A673 (cell line): Measurements from ENCODE around the gene TGDS. TPM values are rescaled to one million over a fixed set of nuclear protein-coding genes. Genes with fewer than 3 reads are reported as not detected.

Experiments
- BruUV-seq: library from RNA; stranded (reverse); fragments of 400-500 nt; replicated peaks from 2 replicates; lab custom pipeline; 2021; lab: Mats Ljungman, UMichigan
- CTCF ChIA-PET: fragments of 300-600 bp; sonication (Branson Sonifier 250); formaldehyde crosslinking; loops from one replicate; lab custom pipeline; 2022; ENCODE audit warnings: antibody characterized with exemption; lab: Charles Lee
- POLR2A ChIA-PET: fragments of 300-600 bp; sonication (Branson Sonifier 250); formaldehyde crosslinking; loops from one replicate; lab custom pipeline; 2022; ENCODE audit warnings: antibody characterized with exemption; ENCODE audit not compliant: low non-redundant PET; lab: Charles Lee
- DNase-seq: peaks from one replicate; pipeline ENCODE4 v3.0.0-alpha.2; 2015; ENCODE audit warnings: low spot score
- H3K27ac ChIP-seq: fragments of 200-600 bp; sonication (generic); 2 replicates; pipeline ENCODE4 v1.5.1; 2016; ENCODE audit warnings: mixed run types, low read depth, mild to moderate bottlenecking, mixed read lengths, antibody characterized with exemption, low read length; ENCODE audit not compliant: poor library complexity, severe bottlenecking
- H3K27me3 ChIP-seq: fragments of 200-600 bp; sonication (generic); replicated peaks from 2 replicates; pipeline ENCODE4 v1.6.1; 2017; ENCODE audit warnings: mixed run types, low read depth, mild to moderate bottlenecking, mixed read lengths, antibody characterized with exemption, low read length; ENCODE audit not compliant: insufficient read depth, poor library complexity
- H3K36me3 ChIP-seq: fragments of 200-600 bp; sonication (generic); 2 replicates; pipeline ENCODE4 v1.6.1; 2016; ENCODE audit warnings: mixed run types, mild to moderate bottlenecking, mixed read lengths, antibody characterized with exemption, low read length; ENCODE audit not compliant: insufficient read depth, poor library complexity, severe bottlenecking
- H3K4me1 ChIP-seq: fragments of 200-600 bp; sonication (generic); 2 replicates; pipeline ENCODE4 v1.6.1; 2017; ENCODE audit warnings: mixed run types, mild to moderate bottlenecking, mixed read lengths, antibody characterized with exemption, low read length; ENCODE audit not compliant: insufficient read depth, poor library complexity, severe bottlenecking
- H3K4me3 ChIP-seq: fragments of 200-600 bp; sonication (generic); 2 replicates; pipeline ENCODE4 v1.5.1; 2016; ENCODE audit warnings: low read depth, mixed run types, mild to moderate bottlenecking, mixed read lengths, low read length; ENCODE audit not compliant: poor library complexity, severe bottlenecking
- H3K9me3 ChIP-seq: fragments of 200-600 bp; sonication (generic); 2 replicates; pipeline ENCODE4 v1.6.1; 2016; ENCODE audit warnings: mixed run types, low read depth, mild to moderate bottlenecking, mixed read lengths, antibody characterized with exemption, low read length; ENCODE audit not compliant: poor library complexity, severe bottlenecking
- EZH2 ChIP-seq: fragments of 200-600 bp; sonication (generic); IDR thresholded peaks from 2 replicates; pipeline ENCODE4 v1.6.1; 2017; ENCODE audit warnings: borderline replicate concordance, low read depth, mild to moderate bottlenecking, mixed read lengths, antibody characterized with exemption, low read length; ENCODE audit not compliant: poor library complexity, severe bottlenecking
- intact Hi-C: fragments of 100-400 bp; cut with micrococcal nuclease; formaldehyde crosslinking; loops from one replicate; pipeline ENCODE4 v1.10.0; 2022; ENCODE audit not compliant: unreplicated experiment
- total RNA-seq: library from RNA; stranded (reverse); gene quantifications from 2 replicates; pipeline ENCODE4 v1.2.3, GENCODE V29; 2021
- TF ChIP-seq, protein P1 (sequence below): fragments of 300-800, 200-600 bp; sonication (generic); conservative IDR thresholded peaks from 2 replicates; pipeline ENCODE4 v1.5.1; 2017; ENCODE audit warnings: low read depth, mild to moderate bottlenecking, antibody characterized with exemption, low read length, moderate library complexity, mixed read lengths

TGDS gene
- total RNA-seq, 1 experiment from 2014 or later = 9.0 TPM

DNA sequence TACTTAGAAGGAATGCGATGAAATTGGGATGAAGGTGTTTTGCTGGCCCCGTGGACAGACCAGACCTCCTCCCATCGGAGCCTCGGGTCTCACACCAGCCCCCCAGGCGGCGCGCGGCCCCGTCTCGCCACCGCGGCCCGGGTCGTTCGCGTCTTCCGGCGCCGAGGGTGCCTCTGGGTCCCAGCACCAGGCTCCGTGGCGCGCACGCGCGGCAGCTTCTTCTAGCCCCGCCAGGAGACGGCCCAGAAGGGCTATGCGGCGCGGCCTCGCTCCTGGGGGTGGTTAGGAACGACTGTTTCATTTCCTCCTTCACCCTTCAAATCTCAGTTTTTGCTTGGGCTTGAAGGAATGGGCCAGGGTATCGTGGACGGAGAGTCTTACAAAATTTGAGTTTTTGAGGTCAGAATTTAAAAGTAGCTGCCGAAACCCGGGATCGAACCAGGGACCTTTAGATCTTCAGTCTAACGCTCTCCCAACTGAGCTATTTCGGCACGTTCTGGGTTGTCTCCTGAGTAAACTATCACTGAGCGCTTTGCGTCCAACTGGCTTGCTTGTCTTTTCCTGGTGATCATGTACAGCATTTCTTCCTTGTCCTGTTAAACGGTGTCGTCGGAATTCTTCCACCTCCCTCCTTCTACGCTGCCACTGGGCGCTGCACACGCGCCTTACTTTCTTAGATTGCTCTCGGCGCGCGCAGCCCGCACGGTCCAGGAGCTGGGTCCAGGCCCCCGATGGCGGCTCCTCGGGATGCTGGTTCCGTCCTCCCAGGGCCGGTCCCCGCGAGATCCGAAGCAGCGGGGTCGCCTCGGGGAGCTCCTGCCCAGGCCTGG, 46.5 kb downstream of the TGDS start:
- BruUV-seq = TSS peak; percentile 99

GRCh38 chr13:94548821-94549231, 47.1 kb downstream of the TGDS start:
- ChIA-PET CTCF (interaction anchor here (0.9 kb wide), 1 partner anchor 47 kb away, joined by 3 read pairs; the partner anchor contains the start of gene TGDS), POLR2A (no interaction called here)
- Histone ChIP-seq H3K9me3 (no peaks in the 10 kb centered on the region), H3K36me3 (no peaks in the 10 kb centered on the region), H3K4me1 (no peaks in the 10 kb centered on the region), H3K4me3 (peak overlapping the region; percentile 77), H3K27ac (peak overlapping the region; percentile 86), H3K27me3 (no peaks in the 10 kb centered on the region)
- no peak for TF ChIP-seq EZH2
- TF ChIP-seq, protein P1, sequence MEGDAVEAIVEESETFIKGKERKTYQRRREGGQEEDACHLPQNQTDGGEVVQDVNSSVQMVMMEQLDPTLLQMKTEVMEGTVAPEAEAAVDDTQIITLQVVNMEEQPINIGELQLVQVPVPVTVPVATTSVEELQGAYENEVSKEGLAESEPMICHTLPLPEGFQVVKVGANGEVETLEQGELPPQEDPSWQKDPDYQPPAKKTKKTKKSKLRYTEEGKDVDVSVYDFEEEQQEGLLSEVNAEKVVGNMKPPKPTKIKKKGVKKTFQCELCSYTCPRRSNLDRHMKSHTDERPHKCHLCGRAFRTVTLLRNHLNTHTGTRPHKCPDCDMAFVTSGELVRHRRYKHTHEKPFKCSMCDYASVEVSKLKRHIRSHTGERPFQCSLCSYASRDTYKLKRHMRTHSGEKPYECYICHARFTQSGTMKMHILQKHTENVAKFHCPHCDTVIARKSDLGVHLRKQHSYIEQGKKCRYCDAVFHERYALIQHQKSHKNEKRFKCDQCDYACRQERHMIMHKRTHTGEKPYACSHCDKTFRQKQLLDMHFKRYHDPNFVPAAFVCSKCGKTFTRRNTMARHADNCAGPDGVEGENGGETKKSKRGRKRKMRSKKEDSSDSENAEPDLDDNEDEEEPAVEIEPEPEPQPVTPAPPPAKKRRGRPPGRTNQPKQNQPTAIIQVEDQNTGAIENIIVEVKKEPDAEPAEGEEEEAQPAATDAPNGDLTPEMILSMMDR = no peak
- peak; percentile 53 for DNase-seq
- intact Hi-C loops = no loop called here
- no TSS peak for BruUV-seq

More for the DNA sequence above, 46.5 kb downstream of the TGDS start:
- Histone ChIP-seq H3K36me3 (no peaks in the 10 kb centered on the region), H3K27me3 (no peaks in the 10 kb centered on the region), H3K27ac (peak overlapping the region; percentile 86), H3K4me3 (peak overlapping the region; percentile 77), H3K9me3 (no peaks in the 10 kb centered on the region), H3K4me1 (no peaks in the 10 kb centered on the region)
- ChIA-PET POLR2A (interaction anchor here (0.6 to 0.7 kb wide), 2 partner anchors 15 to 30 kb away, joined by 3 read pairs; no protein-coding TSS in a partner anchor), CTCF (interaction anchor here (0.9 kb wide), 2 partner anchors 46 to 68 kb away, joined by 3 read pairs; partner anchors contain the start of gene TGDS)
- TF ChIP-seq, protein P1 = no peak
- TF ChIP-seq EZH2 = no peak
- intact Hi-C loops = no loop called here
- peak; percentile 98 for DNase-seq

DNA sequence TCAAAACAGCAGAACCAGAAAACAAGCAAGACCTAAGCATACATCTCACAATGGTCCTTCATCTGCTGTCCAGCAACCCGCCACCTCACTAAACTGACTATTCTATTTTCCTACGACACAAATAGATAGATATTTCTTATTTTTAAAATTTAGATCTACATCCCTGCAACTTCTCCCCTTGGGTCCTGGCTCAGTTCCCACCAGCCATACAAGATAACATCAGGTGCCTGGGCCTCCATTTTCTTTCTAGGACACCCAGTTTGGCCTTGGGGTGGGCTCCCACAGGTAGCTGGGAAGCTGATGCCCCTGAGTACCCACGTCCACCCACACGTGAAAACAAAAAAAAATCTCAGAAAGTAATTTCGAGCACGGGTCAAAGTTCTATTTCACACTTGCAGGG, 47.6 kb downstream of the TGDS start:
- no peaks in the 10 kb centered on the region for H3K9me3 ChIP-seq
- intact Hi-C loops = no loop called here
- peak overlapping the region; percentile 77 for H3K4me3 ChIP-seq
- no peak for TF ChIP-seq EZH2
- TF ChIP-seq, protein P1 = no peak
- BruUV-seq = no TSS peak
- DNase-seq = peak; percentile 5
- peak overlapping the region; percentile 86 for H3K27ac ChIP-seq
- H3K4me1 ChIP-seq = no peaks in the 10 kb centered on the region
- no peaks in the 10 kb centered on the region for H3K36me3 ChIP-seq
- ChIA-PET POLR2A (no interaction called here), CTCF (no interaction called here)
- no peaks in the 10 kb centered on the region for H3K27me3 ChIP-seq
